AML-193 (cell line): ENCODE data around the gene KIF20B.
"Not testable (repeated sequence)": the region's sequence is repeated elsewhere in the genome, so short reads cannot be mapped to it uniquely, and the experiment has no call there.

Source experiments
- DNase-seq, 2 experiments: peaks; one replicate each; lab custom pipeline; 2025; lab: John Stamatoyannopoulos, UW

The KIF20B gene

GRCh38 chr10:89783406-89783805, 82.0 kb downstream of the KIF20B start:
- no peak for DNase-seq

DNA sequence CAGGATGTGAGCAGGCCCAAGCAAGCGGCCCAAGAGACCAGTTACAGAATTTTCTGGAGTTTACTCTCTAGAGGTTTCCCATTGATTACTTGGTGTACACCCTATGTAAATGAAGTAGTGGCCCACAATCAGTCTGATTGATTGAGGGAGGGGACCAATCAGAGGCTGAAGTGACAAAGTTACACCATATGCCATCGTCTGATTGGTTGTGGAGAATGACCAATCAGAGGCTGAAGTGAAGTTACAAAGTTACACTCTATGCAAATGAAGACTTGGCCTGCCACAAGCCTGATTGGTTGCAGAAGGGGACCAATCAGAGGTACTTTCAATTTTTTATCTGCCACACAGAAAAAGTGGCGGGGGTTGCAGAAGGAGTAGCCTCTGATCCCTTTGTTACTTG, 83.7 kb downstream of the KIF20B start:
- no peak for DNase-seq

- no peak for DNase-seq
These were observed 87.9 kb downstream of the KIF20B start for GRCh38 chr10:89789188-89789877.

DNA sequence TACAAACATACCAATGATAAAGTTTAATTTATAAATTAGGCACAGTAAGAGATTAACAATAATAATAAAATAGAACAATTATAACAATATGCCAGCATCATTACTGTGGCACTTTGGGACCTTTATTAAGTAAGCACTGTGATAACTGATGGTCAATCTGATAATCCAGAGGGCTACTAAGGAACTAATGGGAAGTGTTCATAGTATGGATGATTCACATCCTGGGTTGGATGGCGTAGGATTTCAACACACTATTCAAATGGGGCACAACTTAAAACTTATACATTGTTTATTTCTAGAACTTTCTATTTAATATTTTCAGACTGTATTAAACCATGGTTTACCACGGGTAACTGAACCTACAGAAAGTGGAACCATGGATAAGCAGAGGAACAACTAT, 90.8 kb downstream of the KIF20B start:
- no peak for DNase-seq

GRCh38 chr10:89793649-89794254, 92.4 kb downstream of the KIF20B start:
- DNase-seq: peak; percentile 25 to 39

DNA sequence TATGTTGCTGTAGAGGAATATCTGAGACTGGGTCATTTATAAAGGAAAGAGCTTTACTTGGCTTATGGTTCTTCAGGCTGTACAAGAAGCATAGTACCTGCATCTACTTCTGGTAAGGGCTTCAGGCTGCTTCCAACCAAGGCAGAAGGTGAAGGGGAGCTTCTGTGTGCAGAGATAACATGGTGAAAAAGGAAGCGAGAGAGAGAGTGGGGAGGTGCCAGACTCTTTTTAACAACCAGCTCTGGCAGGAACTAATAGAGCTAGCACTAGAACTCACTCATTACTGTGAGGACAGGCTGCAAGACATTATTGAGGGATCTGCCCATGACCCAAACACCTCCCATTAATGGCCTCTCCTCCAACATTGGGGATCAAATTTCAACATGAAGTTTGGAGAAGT, 94.5 kb downstream of the KIF20B start:
- DNase-seq: no peak

DNA sequence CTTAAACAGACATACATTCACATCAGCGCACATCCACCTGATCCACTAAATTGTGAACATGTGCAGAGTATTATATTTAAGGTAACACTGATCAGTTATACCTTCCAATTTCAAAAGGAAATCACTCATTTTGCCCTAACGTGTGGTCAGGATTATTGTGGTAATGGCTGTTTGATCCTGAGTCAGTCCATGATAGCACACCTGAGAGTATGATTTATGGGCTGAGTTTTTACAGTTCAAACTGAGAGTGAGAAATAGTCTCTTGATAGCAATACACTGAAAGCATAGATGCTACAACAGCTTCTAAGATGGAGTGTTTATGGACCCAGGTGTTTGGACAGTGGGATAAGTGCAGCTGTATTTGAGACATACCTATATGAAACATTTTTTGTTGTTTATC, 96.7 kb downstream of the KIF20B start:
- no peak for DNase-seq

DNA sequence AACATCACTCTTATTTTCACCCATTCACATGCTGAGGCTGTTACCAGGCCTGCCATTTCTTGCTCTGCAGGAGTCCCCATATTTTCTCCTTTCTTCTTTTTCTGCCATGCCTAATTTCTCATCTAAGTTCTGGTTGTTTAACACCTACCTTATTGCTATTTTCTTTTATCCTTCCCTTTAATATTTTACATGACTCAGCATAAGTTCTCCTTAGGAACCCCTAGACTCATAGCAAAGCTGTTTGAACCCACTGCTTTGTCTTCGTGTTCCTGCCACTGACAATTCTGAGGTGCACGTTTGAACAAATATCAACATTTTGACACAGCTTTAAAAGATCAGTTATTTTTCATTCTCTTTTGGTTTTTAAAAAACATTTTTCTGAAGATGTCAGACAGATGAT, 98.2 kb downstream of the KIF20B start:
- no peak for DNase-seq

DNA sequence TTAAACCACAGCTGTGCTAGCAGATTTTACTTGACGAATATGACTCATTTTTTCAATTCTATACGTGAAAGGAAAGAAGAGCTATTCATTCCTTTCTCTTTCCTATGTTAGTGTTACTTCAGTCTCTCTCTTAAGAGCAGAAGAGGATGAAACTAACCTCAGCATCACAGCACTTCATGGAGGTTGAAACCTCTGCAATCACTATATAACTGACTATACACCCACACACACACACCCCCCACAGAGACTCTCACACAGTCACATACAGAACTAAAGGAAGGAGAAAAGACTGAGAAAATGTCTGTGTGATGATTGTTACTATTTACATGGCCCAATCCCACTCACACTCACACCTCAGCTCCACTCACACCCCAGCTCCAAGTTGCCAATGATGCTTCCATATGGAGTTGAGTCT, 104.2 kb downstream of the KIF20B start:
- no peak for DNase-seq

GRCh38 chr10:89808842-89809241, 107.5 kb downstream of the KIF20B start:
- DNase-seq: no peak

- no peak for DNase-seq
These were observed 108.4 kb downstream of the KIF20B start for GRCh38 chr10:89809766-89810165.

DNA sequence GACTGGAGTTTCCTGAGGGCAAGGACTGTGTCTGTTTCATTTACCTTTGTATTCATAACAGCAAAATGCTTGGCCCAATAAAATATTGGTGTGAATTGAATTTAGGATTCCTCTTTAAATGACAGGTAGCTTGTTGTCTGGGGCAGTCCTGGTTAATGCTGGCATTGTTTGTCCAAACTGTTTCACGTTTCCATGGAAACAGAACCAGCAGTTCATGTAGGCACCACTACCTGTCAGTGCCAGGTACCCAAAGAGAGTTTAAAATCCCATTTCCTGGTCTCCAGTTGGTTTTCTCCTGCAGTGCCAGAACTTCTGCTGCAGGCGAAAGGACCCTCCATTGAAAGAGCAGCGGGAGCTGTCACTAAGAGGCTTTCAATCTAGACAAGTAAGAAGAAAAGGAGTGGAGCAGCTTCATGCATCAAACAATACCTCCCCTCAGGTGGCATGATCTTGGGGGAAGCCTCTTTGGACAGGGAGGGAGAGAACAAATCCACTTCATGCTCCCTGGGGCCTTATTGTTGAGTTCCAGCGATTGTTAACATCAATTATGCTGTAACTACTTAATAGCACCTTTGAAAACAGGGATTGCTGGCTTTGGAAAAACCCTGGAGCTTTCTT, 109.6 kb downstream of the KIF20B start:
- DNase-seq: no peak

DNA sequence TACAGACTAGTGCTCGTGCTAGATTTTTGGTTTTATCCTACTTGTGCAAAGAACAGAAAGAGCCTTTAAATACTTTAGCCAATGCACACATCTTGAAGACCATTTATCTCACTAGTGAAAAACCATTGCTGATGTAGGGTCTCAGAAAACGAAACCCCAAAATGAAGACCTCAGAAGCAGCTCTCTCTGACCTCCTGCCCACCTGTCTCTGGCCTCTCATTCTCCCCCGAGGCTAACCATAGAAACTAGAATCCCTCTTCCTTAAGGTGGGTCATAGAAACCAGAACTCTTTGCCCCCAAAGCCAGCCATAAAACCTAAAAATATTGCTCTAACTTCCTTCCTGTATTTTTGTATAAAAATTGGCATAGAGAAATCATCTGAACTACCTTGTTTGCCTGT, 112.2 kb downstream of the KIF20B start:
- DNase-seq: no peak

DNA sequence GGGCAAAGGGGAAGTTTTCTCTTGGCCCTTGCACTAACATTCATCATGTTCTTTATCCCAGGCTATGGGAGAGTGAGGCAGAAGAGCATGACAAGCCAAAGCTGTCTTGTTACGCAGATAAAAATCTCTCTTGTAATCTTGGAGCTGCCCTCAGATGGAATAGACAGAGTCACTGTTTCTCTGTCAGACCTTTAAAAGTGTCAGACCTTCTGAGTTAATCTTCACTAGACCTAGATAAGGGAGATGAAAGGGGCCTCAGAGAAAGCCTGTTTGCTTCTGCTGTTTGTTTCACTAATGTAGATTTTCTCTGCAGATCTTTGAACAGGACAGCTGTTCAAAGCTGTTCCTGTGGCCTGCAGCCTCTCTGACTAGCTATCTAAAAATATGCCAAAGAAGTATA, 112.9 kb downstream of the KIF20B start:
- DNase-seq: no peak

GRCh38 chr10:89815049-89815853, 113.9 kb downstream of the KIF20B start:
- DNase-seq: no peak

GRCh38 chr10:89819008-89819407, 117.6 kb downstream of the KIF20B start:
- DNase-seq: not testable (repeated sequence)
